HG03159 (cell line): ENCODE measurements around the gene PCDHB7.
"Not testable (repeated sequence)": the region's sequence is repeated elsewhere in the genome, so short reads cannot be mapped to it uniquely, and the experiment has no call there.

Experiments
- ATAC-seq: cut with Tn5 transposase; IDR thresholded peaks from one replicate; pipeline ENCODE4 v1.9.1; 2021; ENCODE audit warnings: mild to moderate bottlenecking, moderate library complexity; ENCODE audit not compliant: unreplicated experiment

Gene PCDHB7

DNA sequence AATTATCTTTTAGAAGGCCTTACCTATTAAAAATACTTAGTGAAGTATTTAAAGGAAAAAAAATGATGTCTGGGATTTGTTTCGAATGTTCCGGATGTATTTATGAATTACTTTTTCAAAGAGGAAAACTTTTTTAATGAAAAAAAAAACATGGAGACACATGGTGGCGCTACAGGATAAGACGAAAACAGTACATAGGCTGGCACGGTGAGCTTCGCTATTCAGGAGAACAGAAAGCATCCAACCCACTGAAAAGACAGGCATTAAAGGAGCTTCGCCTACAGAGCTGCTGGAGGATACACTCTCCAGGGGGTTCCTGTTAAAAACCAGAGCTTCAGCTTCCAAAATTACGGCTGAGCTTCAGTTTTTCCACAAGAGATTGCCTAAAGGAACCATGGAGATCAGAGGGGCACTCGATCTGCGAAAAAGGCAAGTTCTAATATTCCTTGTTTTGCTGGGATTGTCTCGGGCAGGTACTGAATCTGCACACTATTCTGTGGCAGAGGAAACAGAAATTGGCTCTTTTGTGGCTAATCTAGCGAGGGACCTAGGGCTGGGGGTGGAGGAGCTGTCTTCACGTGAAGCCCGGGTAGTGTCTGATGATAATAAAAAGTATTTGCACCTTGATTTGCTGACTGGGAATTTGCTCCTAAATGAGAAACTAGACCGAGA, 50.8 kb downstream of the PCDHB7 start, which contains the start of gene PCDHB14:
PCDHB14 (plus strand) TSS at position 232 of the 672 bp plus-strand sequence; CDS start at position 395, 163 bp downstream.
- no peak for ATAC-seq

DNA sequence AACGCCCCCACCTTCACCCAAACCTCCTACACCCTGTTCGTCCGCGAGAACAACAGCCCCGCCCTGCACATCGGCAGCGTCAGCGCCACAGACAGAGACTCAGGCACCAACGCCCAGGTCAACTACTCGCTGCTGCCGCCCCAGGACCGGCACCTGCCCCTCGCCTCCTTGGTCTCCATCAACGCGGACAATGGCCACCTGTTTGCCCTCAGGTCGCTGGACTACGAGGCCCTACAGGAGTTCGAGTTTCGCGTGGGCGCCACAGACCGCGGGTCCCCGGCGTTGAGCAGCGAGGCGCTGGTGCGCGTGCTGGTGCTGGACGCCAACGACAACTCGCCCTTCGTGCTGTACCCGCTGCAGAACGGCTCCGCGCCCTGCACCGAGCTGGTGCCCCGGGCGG, 52.4 kb downstream of the PCDHB7 start:
- ATAC-seq: not testable (repeated sequence)

GRCh38 chr5:141225421-141225820, 53.0 kb downstream of the PCDHB7 start:
- not testable (repeated sequence) for ATAC-seq
